Body of pancreas (tissue), 4 donors: ENCODE results near the gene PTPRD.

Source experiments
- CTCF ChIP-seq, 7 experiments: fragments of 450-650 bp in 4 of 7; fragments of 200-600 bp in 3 of 7; sonication (generic) in 3 of 7; IDR thresholded peaks; one replicate each; pipeline ENCODE4 v1.5.1; 2016 to 2019; ENCODE audit warnings: antibody characterized with exemption in 7 of 7
- POLR2A ChIP-seq, 3 donors: fragments of 450-650 bp; IDR thresholded peaks; one replicate each; pipeline ENCODE4 v1.6.1; 2016; ENCODE audit warnings: antibody characterized with exemption in 3 of 3, mild to moderate bottlenecking in 2 of 3

- TF ChIP-seq CTCF (IDR thresholded peaks at IDR 0.05) (no peak), POLR2A (IDR thresholded peaks at IDR 0.05) (no peak)
Observed at GRCh38 chr9:8889100-8889499, 1723.7 kb downstream of the PTPRD start.
